Karpas-422 (cell line): Measurements from ENCODE around the gene MYOZ1. TPM values are rescaled to one million over a fixed set of nuclear protein-coding genes. Genes with fewer than 3 reads are reported as not detected.

Experiments
- DNase-seq: peaks from one replicate; pipeline ENCODE4 v3.0.0-alpha.2; 2015
- H2AFZ ChIP-seq: fragments of 200-600 bp; sonication (generic); 2 replicates; pipeline ENCODE4 v1.6.1; 2014; ENCODE audit warnings: antibody characterized with exemption, low read length, mixed read lengths
- H3K27ac ChIP-seq: fragments of 200-600 bp; sonication (generic); 2 replicates; pipeline ENCODE4 v1.5.1; 2014; ENCODE audit warnings: mild to moderate bottlenecking, low read length, moderate library complexity
- H3K27me3 ChIP-seq: fragments of 200-600 bp; sonication (generic); 2 replicates; pipeline ENCODE4 v1.6.1; 2014; ENCODE audit warnings: low read length, mixed read lengths
- H3K36me3 ChIP-seq: fragments of 200-600 bp; sonication (generic); 2 replicates; pipeline ENCODE4 v1.6.1; 2014; ENCODE audit warnings: low read length, mixed read lengths; ENCODE audit not compliant: insufficient read depth
- H3K4me1 ChIP-seq: fragments of 200-600 bp; sonication (generic); 2 replicates; pipeline ENCODE4 v1.6.1; 2014; ENCODE audit warnings: mild to moderate bottlenecking, low read length, mixed read lengths
- H3K4me2 ChIP-seq: fragments of 200-600 bp; sonication (generic); 2 replicates; pipeline ENCODE4 v1.6.1; 2014; ENCODE audit warnings: low read length, low read depth, mild to moderate bottlenecking; ENCODE audit not compliant: poor library complexity, severe bottlenecking
- H3K4me3 ChIP-seq: fragments of 200-600 bp; sonication (generic); 2 replicates; pipeline ENCODE4 v1.5.1; 2014; ENCODE audit warnings: mild to moderate bottlenecking, antibody characterized with exemption, low read length, mixed read lengths
- H3K79me2 ChIP-seq: fragments of 200-600 bp; sonication (generic); 2 replicates; pipeline ENCODE4 v1.6.1; 2014; ENCODE audit warnings: mild to moderate bottlenecking, low read length, mixed read lengths
- H3K9ac ChIP-seq: fragments of 200-600 bp; sonication (generic); 2 replicates; pipeline ENCODE4 v1.6.0; 2014; ENCODE audit warnings: low read length
- H3K9me2 ChIP-seq: fragments of 200-600 bp; sonication (generic), shearing (Covaris generic); replicated peaks from 2 replicates; pipeline ENCODE4 v1.6.0; 2014; ENCODE audit warnings: mild to moderate bottlenecking, low read length, moderate library complexity; ENCODE audit not compliant: insufficient read depth
- H3K9me3 ChIP-seq: fragments of 300-700, 200-600 bp; sonication (generic); 2 replicates; pipeline ENCODE4 v1.6.1; 2014; ENCODE audit warnings: low read length, mixed read lengths
- H4K20me1 ChIP-seq: fragments of 200-600 bp; sonication (generic); 2 replicates; pipeline ENCODE4 v1.6.1; 2014; ENCODE audit warnings: mild to moderate bottlenecking, antibody characterized with exemption, low read length, low read depth; ENCODE audit not compliant: insufficient read depth
- total RNA-seq: library from RNA; depleted of rRNA; stranded (reverse); fragments of >200 nt; shearing (Covaris generic); gene quantifications from 2 replicates; pipeline ENCODE4 v1.2.3, GENCODE V29; 2014; ENCODE audit warnings: low replicate concordance; rRNA removed

Gene MYOZ1
- total RNA-seq, 1 experiment from 2014 or later: not detected

DNA sequence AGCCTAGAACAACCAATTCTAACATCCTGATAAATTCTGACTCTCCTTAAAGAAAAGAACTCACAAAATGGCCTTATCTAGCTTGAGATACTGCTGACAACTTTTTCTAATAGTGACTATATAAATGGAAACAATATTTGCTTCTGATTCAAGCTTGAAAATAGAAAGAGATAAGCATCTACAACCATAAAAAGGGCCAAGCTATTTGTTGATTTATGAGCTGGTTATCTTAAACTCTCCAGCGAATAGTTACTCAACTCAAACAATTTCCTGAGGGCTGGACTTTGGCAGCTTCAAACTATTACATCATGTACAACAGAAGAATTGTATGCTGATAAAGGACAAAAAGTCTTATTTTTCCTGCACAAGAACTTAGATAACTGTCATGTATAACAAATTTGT is 54.7 kb downstream of the MYOZ1 start:
- Histone ChIP-seq H3K27me3 (no peaks in the 10 kb centered on the region), H3K9me3 (no peaks in the 10 kb centered on the region), H3K36me3 (no peaks in the 10 kb centered on the region; the same call in 1 of the 2 replicates), H3K4me1 (peaks cover 5% of the 10 kb centered on the region), H3K4me2 (no peak overlapping the region), H3K4me3 (no peak overlapping the region), H3K9me2 (no peaks in the 10 kb centered on the region), H2AFZ (no peak overlapping the region), H3K79me2 (no peaks in the 10 kb centered on the region), H3K27ac (no peak overlapping the region), H3K9ac (no peak overlapping the region), H4K20me1 (no peaks in the 10 kb centered on the region; the same call in 1 of the 2 replicates)
- no peak for DNase-seq

DNA sequence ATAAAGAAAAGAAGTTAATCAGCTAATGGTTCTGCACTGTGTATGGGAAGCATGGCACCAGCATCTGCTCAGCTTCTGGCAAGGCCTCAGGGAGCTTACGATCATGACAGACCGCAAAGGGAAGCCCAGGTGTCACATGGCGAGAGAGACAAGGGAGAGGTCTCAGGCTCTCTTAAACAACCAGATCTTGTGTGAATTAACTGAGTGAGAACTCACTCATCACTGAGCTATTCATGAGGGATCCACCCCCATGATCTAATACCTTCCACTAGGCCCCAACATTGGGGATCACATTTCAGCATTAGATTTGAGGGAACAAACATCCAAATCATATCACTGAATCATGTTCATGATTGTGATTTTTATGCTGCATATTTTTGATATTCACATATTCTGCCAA is 55.9 kb downstream of the MYOZ1 start:
- H3K27ac ChIP-seq: no peak overlapping the region
- no peak overlapping the region for H2AFZ ChIP-seq
- H3K9me2 ChIP-seq: no peaks in the 10 kb centered on the region
- H3K4me2 ChIP-seq: no peak overlapping the region
- no peak overlapping the region for H3K4me3 ChIP-seq
- no peaks in the 10 kb centered on the region for H3K79me2 ChIP-seq
- no peaks in the 10 kb centered on the region for H3K27me3 ChIP-seq
- no peak overlapping the region for H3K9ac ChIP-seq
- H4K20me1 ChIP-seq: no peaks in the 10 kb centered on the region; the same call in 1 of the 2 replicates
- no peaks in the 10 kb centered on the region for H3K9me3 ChIP-seq
- no peaks in the 10 kb centered on the region for H3K4me1 ChIP-seq
- DNase-seq: no peak
- H3K36me3 ChIP-seq: no peaks in the 10 kb centered on the region; the same call in 1 of the 2 replicates

DNA sequence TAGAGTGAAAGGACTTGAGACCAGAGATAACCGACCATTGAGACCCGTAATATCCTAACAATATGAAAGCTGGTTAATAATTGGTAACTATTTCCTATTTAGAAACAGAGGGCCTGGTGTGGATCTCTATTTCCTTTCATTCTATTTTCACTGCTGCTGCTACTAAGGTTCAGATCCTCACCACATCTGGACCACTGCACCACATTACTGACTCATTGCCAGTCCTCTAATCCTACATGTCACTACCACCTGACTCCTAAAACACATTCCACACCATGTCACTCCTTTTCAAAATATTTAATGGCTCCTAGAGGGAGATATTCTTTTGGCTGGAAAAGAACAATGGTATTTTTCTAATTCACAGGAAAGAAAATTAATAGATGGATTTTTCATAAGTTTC is 56.5 kb downstream of the MYOZ1 start:
- Histone ChIP-seq H2AFZ (no peak overlapping the region), H4K20me1 (no peaks in the 10 kb centered on the region), H3K36me3 (no peaks in the 10 kb centered on the region; the same call in 1 of the 2 replicates), H3K27me3 (no peaks in the 10 kb centered on the region), H3K27ac (no peak overlapping the region), H3K9me2 (no peaks in the 10 kb centered on the region), H3K9me3 (no peaks in the 10 kb centered on the region), H3K79me2 (no peaks in the 10 kb centered on the region), H3K4me3 (no peak overlapping the region), H3K4me1 (no peaks in the 10 kb centered on the region), H3K9ac (no peak overlapping the region), H3K4me2 (no peak overlapping the region)
- no peak for DNase-seq

DNA sequence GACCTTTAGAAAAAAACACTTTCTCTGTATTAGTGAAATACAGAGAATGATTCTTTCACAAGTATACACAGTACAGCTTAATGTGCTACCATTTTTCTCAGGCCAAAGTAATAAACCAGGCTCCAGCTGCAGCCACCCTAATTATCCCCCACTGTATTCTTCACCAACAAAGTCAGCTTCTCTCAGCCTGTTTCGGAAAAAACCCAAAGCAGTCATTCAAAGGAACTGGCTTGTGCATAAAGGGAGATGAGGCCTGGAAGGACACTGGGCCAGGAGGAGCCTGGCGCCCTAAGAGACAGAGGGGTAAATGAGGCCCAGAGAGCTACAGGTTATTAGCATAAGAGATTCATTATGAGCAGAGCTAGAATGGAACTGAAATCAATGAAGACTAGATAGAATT is 59.4 kb downstream of the MYOZ1 start:
- Histone ChIP-seq H3K79me2 (no peaks in the 10 kb centered on the region), H3K4me1 (no peaks in the 10 kb centered on the region), H3K9me3 (no peaks in the 10 kb centered on the region), H3K27ac (no peak overlapping the region), H4K20me1 (no peaks in the 10 kb centered on the region), H3K36me3 (no peaks in the 10 kb centered on the region; the same call in 1 of the 2 replicates), H3K4me2 (no peak overlapping the region), H3K27me3 (no peaks in the 10 kb centered on the region), H3K9me2 (no peaks in the 10 kb centered on the region), H2AFZ (no peak overlapping the region), H3K9ac (no peak overlapping the region), H3K4me3 (no peak overlapping the region)
- DNase-seq: no peak

Other genes with a start within 250 kb of the MYOZ1 start
- gene ANXA7, start 227.4 kb downstream of the MYOZ1 start, total RNA-seq: 56.2 and 90.9 TPM in 2 replicates
- gene MSS51, start 207.9 kb downstream of the MYOZ1 start, total RNA-seq: 2.7 and 5.7 TPM in 2 replicates
- 24.1 and 51.0 TPM in 2 replicates for gene PPP3CB, start 145.4 kb downstream of the MYOZ1 start, total RNA-seq
- gene USP54, start 50.1 kb downstream of the MYOZ1 start, total RNA-seq: 8.2 and 10.7 TPM in 2 replicates
- not detected in 2 replicates for gene SYNPO2L, start 14.6 kb upstream of the MYOZ1 start, total RNA-seq
- 6.7 and 8.1 TPM in 2 replicates for gene AGAP5, start 56.6 kb upstream of the MYOZ1 start, total RNA-seq
- gene SEC24C, start 102.9 kb upstream of the MYOZ1 start, total RNA-seq: 50.6 and 84.6 TPM in 2 replicates
- 39.0 and 57.5 TPM in 2 replicates for gene CHCHD1, start 140.6 kb upstream of the MYOZ1 start, total RNA-seq
- 33.0 and 49.5 TPM in 2 replicates for gene ZSWIM8, start 144.1 kb upstream of the MYOZ1 start, total RNA-seq
- 38.2 and 47.0 TPM in 2 replicates for gene NDST2, start 170.1 kb upstream of the MYOZ1 start, total RNA-seq
- 28.2 and 33.5 TPM in 2 replicates for gene CAMK2G, start 233.1 kb upstream of the MYOZ1 start, total RNA-seq